Measurements from ENCODE around the gene TUT1.

- TF ChIP-seq, protein P1, sequence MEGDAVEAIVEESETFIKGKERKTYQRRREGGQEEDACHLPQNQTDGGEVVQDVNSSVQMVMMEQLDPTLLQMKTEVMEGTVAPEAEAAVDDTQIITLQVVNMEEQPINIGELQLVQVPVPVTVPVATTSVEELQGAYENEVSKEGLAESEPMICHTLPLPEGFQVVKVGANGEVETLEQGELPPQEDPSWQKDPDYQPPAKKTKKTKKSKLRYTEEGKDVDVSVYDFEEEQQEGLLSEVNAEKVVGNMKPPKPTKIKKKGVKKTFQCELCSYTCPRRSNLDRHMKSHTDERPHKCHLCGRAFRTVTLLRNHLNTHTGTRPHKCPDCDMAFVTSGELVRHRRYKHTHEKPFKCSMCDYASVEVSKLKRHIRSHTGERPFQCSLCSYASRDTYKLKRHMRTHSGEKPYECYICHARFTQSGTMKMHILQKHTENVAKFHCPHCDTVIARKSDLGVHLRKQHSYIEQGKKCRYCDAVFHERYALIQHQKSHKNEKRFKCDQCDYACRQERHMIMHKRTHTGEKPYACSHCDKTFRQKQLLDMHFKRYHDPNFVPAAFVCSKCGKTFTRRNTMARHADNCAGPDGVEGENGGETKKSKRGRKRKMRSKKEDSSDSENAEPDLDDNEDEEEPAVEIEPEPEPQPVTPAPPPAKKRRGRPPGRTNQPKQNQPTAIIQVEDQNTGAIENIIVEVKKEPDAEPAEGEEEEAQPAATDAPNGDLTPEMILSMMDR (IDR thresholded peaks at IDR 0.05) = no peak
- TF ChIP-seq EP300 (IDR thresholded peaks at IDR 0.05) (no peak), POLR2A (IDR thresholded peaks at IDR 0.05) (no peak)
These were observed 34.3 kb downstream of the TUT1 start for GRCh38 chr11:62556875-62557631.
